ENCODE results near the gene STIM2.

STIM2 gene

GRCh38 chr4:26842911-26843310 is 17.7 kb upstream of the STIM2 start:
- no peak for DNase-seq (ENCODE audit: low read depth, low spot score)
- TF ChIP-seq, protein P1, sequence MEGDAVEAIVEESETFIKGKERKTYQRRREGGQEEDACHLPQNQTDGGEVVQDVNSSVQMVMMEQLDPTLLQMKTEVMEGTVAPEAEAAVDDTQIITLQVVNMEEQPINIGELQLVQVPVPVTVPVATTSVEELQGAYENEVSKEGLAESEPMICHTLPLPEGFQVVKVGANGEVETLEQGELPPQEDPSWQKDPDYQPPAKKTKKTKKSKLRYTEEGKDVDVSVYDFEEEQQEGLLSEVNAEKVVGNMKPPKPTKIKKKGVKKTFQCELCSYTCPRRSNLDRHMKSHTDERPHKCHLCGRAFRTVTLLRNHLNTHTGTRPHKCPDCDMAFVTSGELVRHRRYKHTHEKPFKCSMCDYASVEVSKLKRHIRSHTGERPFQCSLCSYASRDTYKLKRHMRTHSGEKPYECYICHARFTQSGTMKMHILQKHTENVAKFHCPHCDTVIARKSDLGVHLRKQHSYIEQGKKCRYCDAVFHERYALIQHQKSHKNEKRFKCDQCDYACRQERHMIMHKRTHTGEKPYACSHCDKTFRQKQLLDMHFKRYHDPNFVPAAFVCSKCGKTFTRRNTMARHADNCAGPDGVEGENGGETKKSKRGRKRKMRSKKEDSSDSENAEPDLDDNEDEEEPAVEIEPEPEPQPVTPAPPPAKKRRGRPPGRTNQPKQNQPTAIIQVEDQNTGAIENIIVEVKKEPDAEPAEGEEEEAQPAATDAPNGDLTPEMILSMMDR (IDR thresholded peaks at IDR 0.05; ENCODE audit: insufficient read depth, low read length, missing control alignments): no peak
- H3K4me3 ChIP-seq (ENCODE audit: low read depth, low read length): no peak overlapping the region
- CTCF ChIA-PET: no interaction called here
- POLR2A ChIA-PET: interaction anchor here (0.5 kb wide), 1 partner anchor 18 kb away, joined by 3 read pairs; the partner anchor contains the start of gene STIM2

DNA sequence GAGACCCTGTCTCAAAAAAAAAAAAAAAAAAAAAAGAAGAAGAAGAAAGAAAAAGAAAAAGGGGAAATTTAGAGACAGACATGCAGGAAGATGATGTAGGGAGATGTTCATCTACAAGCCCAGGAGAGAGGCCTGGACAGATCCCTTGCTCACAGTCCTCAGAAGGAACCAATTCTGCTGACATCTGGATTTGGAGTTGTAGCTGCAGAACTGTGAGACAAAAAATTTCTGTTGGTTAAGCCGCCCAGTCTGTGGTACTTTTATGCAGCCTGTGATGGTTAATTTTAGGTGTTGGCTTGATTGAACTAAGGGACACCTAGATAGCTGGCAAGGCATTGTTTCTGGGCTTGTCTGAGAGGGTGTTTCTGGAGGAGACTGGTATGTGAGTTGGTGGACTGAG is 10.1 kb upstream of the STIM2 start:
- no peak overlapping the region for H3K4me3 ChIP-seq (ENCODE audit: low read depth, low read length)
- TF ChIP-seq, protein P1 (IDR thresholded peaks at IDR 0.05; ENCODE audit: insufficient read depth, low read length, missing control alignments): no peak
- ChIA-PET CTCF (no interaction called here), POLR2A (no interaction called here)
- DNase-seq (ENCODE audit: low read depth, low spot score): no peak

DNA sequence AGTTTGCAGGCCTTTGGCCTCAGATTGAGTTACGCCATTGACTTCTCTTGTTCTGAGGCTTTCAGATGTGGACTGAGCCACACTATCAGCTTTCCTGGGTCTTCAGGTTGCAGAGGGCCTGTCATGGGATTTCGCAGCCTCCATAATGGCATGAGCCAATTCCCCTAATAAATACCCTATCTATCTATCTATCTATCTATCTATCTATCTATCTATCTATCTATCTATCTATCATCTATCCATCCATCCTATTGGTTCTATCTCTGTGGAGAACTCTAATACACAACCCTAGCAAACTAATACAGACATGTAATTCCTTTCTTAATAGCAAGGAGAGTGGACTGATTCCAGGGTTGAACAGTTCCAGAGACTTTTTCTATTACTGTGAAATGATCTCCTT is 9.5 kb upstream of the STIM2 start:
- ChIA-PET CTCF (no interaction called here), POLR2A (no interaction called here)
- TF ChIP-seq, protein P1 (IDR thresholded peaks at IDR 0.05; ENCODE audit: insufficient read depth, low read length, missing control alignments): no peak
- DNase-seq (ENCODE audit: low read depth, low spot score): no peak
- no peak overlapping the region for H3K4me3 ChIP-seq (ENCODE audit: low read depth, low read length)

GRCh38 chr4:26854701-26855100 is 5.9 kb upstream of the STIM2 start:
- TF ChIP-seq, protein P1 (IDR thresholded peaks at IDR 0.05; ENCODE audit: insufficient read depth, low read length, missing control alignments): no peak
- ChIA-PET POLR2A (no interaction called here), CTCF (no interaction called here)
- no peak for DNase-seq (ENCODE audit: low read depth, low spot score)
- no peak overlapping the region for H3K4me3 ChIP-seq (ENCODE audit: low read depth, low read length)

- DNase-seq (ENCODE audit: low read depth, low spot score): no peak
- TF ChIP-seq, protein P1 (IDR thresholded peaks at IDR 0.05; ENCODE audit: insufficient read depth, low read length, missing control alignments): no peak
- peak overlapping the region; percentile 90 for H3K4me3 ChIP-seq (ENCODE audit: low read depth, low read length)
- POLR2A ChIA-PET: interaction anchor here (1.0 to 1.1 kb wide), 2 partner anchors 10 to 52 kb away, joined by 3 to 5 read pairs; no protein-coding TSS in a partner anchor
- CTCF ChIA-PET: interaction anchor here (1.4 to 1.9 kb wide), 2 partner anchors 153 to 525 kb away, joined by 3 to 6 read pairs; no protein-coding TSS in a partner anchor
Observed at GRCh38 chr4:26856906-26857277, 3.7 kb upstream of the STIM2 start.

GRCh38 chr4:26857278-26858034 is 3.2 kb upstream of the STIM2 start:
- TF ChIP-seq, protein P1 (IDR thresholded peaks at IDR 0.05; ENCODE audit: insufficient read depth, low read length, missing control alignments): no peak
- DNase-seq (ENCODE audit: low read depth, low spot score): no peak
- CTCF ChIA-PET: interaction anchor here (1.4 to 1.9 kb wide), 2 partner anchors 152 to 526 kb away, joined by 3 to 6 read pairs; no protein-coding TSS in a partner anchor
- POLR2A ChIA-PET: interaction anchor here (1.0 to 1.1 kb wide), 2 partner anchors 10 to 53 kb away, joined by 3 to 5 read pairs; no protein-coding TSS in a partner anchor
- H3K4me3 ChIP-seq (ENCODE audit: low read depth, low read length): peak overlapping the region; percentile 90
